Frontal cortex (tissue), 4 donors: ENCODE data around the gene PLEKHG4. TPM values are rescaled to one million over a fixed set of nuclear protein-coding genes. Genes with fewer than 3 reads are reported as not detected.
A peak's percentile ranks its signal among the peaks of the same experiment; 100 is the strongest.

Experiments used
- DNase-seq, 2 donors: peaks; one replicate each; pipeline ENCODE4 v3.0.0; 2012; ENCODE audit warnings: low spot score in 2 of 2
- FAIRE-seq: peaks from 2 replicates; lab custom pipeline; 2012; peaks lifted over from hg19 to GRCh38; lab: Jason Lieb, UNC
- total RNA-seq: library from RNA; depleted of rRNA; stranded (reverse); fragments of >200 nt; gene quantifications from one replicate; pipeline ENCODE4 v1.2.3, GENCODE V29; 2014
- donor health status: control.
- donor health status: control.
- donor health status: control.

The PLEKHG4 gene
- total RNA-seq, 1 donor from 2014 or later: 2.9 TPM

- no peak for DNase-seq
- no peak for FAIRE-seq
Measured at GRCh38 chr16:67243481-67243880, 35.9 kb upstream of the PLEKHG4 start.

GRCh38 chr16:67244387-67245185 is 34.7 kb upstream of the PLEKHG4 start:
- DNase-seq: no peak
- FAIRE-seq: no peak

GRCh38 chr16:67245186-67245585 is 34.1 kb upstream of the PLEKHG4 start:
- no peak for FAIRE-seq
- no peak for DNase-seq

- FAIRE-seq (no peak), DNase-seq (no peak)
Measured at GRCh38 chr16:67245674-67246080, 33.7 kb upstream of the PLEKHG4 start.

GRCh38 chr16:67246081-67246755 is 33.1 kb upstream of the PLEKHG4 start:
- DNase-seq (peak in 1 of 2 donors; percentile 58), FAIRE-seq (no peak)

GRCh38 chr16:67246756-67247191 is 32.6 kb upstream of the PLEKHG4 start:
- FAIRE-seq (no peak), DNase-seq (no peak)

- FAIRE-seq: no peak
Measured at GRCh38 chr16:67247192-67248072, 31.9 kb upstream of the PLEKHG4 start, which contains the start of gene FHOD1. Gene FHOD1 (minus strand): TSS chr16:67247481. CDS start chr16:67247410, 71 bp downstream.

GRCh38 chr16:67248073-67248400 is 31.3 kb upstream of the PLEKHG4 start:
- no peak for DNase-seq
- no peak for FAIRE-seq

More at GRCh38 chr16:67247192-67248072, 31.9 kb upstream of the PLEKHG4 start, which contains the start of gene FHOD1:
- DNase-seq: peak; percentile 89 to 94

- DNase-seq: peak in 1 of 2 donors; percentile 63
- FAIRE-seq: no peak
Measured at GRCh38 chr16:67248401-67249177, 30.7 kb upstream of the PLEKHG4 start, which contains the start of gene SLC9A5. Gene SLC9A5 (plus strand): TSS chr16:67248979. CDS start chr16:67249015, 36 bp downstream.

GRCh38 chr16:67249178-67250044 is 29.9 kb upstream of the PLEKHG4 start:
- no peak for DNase-seq
- no peak for FAIRE-seq

GRCh38 chr16:67250045-67250327 is 29.3 kb upstream of the PLEKHG4 start:
- no peak for DNase-seq
- FAIRE-seq: no peak

GRCh38 chr16:67252609-67253497 is 26.5 kb upstream of the PLEKHG4 start:
- no peak for DNase-seq
- FAIRE-seq: no peak

GRCh38 chr16:67254801-67255552 is 24.4 kb upstream of the PLEKHG4 start:
- DNase-seq (no peak), FAIRE-seq (no peak)

- FAIRE-seq: no peak
Measured at GRCh38 chr16:67255553-67256221, 23.6 kb upstream of the PLEKHG4 start.

GRCh38 chr16:67256701-67257230 is 22.6 kb upstream of the PLEKHG4 start:
- no peak for FAIRE-seq
- DNase-seq: no peak

More at GRCh38 chr16:67255553-67256221, 23.6 kb upstream of the PLEKHG4 start:
- DNase-seq: no peak
